Thoracic aorta (tissue), 2 donors: ENCODE results near the gene NPY5R. TPM values are rescaled to one million over a fixed set of nuclear protein-coding genes. Genes with fewer than 3 reads are reported as not detected.
A peak's percentile ranks its signal among the peaks of the same experiment; 100 is the strongest.

Experiments used
- ATAC-seq: fragments of 150-250 bp; one replicate; pipeline ENCODE4 v1.8.0; 2017; ENCODE audit warnings: low read depth; ENCODE audit not compliant: insufficient number of reproducible peaks, low FRiP score
- DNase-seq: peaks from one replicate; pipeline ENCODE4 v3.0.0-alpha.2; 2020; ENCODE audit warnings: low spot score
- H3K27ac ChIP-seq, 2 donors: fragments of 200-600 bp; sonication (generic); 1 replicate in 1 of 2; 2 replicates in 1 of 2; pipeline ENCODE4 v1.5.1; 2016; ENCODE audit warnings: mild to moderate bottlenecking in 2 of 2, moderate library complexity in 2 of 2
- H3K27me3 ChIP-seq: fragments of 200-600 bp; sonication (generic); replicated peaks from 2 replicates; pipeline ENCODE4 v1.6.0; 2016; ENCODE audit warnings: mild to moderate bottlenecking; ENCODE audit not compliant: insufficient read depth
- H3K36me3 ChIP-seq: fragments of 200-600 bp; sonication (generic); one replicate; pipeline ENCODE4 v1.5.1; 2016
- H3K4me1 ChIP-seq, 2 donors: fragments of 200-600 bp; sonication (generic); 1 replicate in 1 of 2; 2 replicates in 1 of 2; pipeline versions ENCODE4 v1.5.1 to v1.6.0; 2016; ENCODE audit warnings: low read depth in 2 of 2, mild to moderate bottlenecking in 1 of 2; ENCODE audit not compliant: control insufficient read depth in 1 of 2
- H3K4me3 ChIP-seq: fragments of 200-600 bp; sonication (generic); 2 replicates; pipeline ENCODE4 v1.5.1; 2016; ENCODE audit warnings: mild to moderate bottlenecking
- H3K9me3 ChIP-seq: fragments of 200-600 bp; sonication (generic); 2 replicates; pipeline ENCODE4 v1.5.1; 2016
- total RNA-seq, 2 donors: library from RNA; depleted of rRNA; stranded (reverse); fragments of >200 nt; gene quantifications; one replicate each; pipeline versions ENCODE4 v1.1.0 to v1.2.3, GENCODE V29; 2016
- TF ChIP-seq, protein P1 (sequence below): fragments of 200-600 bp; sonication (generic); IDR thresholded peaks from one replicate; pipeline ENCODE4 v1.5.1; 2019; ENCODE audit warnings: antibody characterized with exemption

NPY5R gene
- total RNA-seq, 2 donors from 2014 or later: 2.3 to 5.3 TPM

DNA sequence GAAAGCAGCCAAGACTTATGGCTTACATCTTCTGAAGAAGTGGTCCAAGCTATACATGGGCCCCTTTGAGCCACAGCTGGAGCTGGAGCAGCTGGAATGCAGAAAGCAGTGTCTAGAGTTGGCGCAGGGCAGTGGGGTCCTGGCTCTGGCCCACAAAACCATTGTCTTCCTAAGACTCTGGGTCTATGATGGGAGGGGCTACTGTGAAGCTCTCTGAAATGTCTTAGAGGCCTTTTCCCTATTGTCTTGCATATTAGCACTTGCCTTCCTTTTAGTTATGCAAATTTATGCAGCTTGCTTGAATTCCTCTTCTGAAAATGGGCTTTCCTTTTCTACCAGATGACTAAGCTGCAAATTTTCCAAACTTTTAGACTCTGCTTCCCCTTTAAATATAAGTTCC, 26.6 kb upstream of the NPY5R start:
- Histone ChIP-seq H3K4me1 (no peaks in the 10 kb centered on the region), H3K27me3 (no peaks in the 10 kb centered on the region), H3K27ac (no peak overlapping the region), H3K9me3 (peaks cover 24% of the 10 kb centered on the region), H3K4me3 (no peak overlapping the region), H3K36me3 (no peaks in the 10 kb centered on the region)
- DNase-seq (no peak), ATAC-seq (no peak)
- TF ChIP-seq, protein P1, sequence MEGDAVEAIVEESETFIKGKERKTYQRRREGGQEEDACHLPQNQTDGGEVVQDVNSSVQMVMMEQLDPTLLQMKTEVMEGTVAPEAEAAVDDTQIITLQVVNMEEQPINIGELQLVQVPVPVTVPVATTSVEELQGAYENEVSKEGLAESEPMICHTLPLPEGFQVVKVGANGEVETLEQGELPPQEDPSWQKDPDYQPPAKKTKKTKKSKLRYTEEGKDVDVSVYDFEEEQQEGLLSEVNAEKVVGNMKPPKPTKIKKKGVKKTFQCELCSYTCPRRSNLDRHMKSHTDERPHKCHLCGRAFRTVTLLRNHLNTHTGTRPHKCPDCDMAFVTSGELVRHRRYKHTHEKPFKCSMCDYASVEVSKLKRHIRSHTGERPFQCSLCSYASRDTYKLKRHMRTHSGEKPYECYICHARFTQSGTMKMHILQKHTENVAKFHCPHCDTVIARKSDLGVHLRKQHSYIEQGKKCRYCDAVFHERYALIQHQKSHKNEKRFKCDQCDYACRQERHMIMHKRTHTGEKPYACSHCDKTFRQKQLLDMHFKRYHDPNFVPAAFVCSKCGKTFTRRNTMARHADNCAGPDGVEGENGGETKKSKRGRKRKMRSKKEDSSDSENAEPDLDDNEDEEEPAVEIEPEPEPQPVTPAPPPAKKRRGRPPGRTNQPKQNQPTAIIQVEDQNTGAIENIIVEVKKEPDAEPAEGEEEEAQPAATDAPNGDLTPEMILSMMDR: no peak

DNA sequence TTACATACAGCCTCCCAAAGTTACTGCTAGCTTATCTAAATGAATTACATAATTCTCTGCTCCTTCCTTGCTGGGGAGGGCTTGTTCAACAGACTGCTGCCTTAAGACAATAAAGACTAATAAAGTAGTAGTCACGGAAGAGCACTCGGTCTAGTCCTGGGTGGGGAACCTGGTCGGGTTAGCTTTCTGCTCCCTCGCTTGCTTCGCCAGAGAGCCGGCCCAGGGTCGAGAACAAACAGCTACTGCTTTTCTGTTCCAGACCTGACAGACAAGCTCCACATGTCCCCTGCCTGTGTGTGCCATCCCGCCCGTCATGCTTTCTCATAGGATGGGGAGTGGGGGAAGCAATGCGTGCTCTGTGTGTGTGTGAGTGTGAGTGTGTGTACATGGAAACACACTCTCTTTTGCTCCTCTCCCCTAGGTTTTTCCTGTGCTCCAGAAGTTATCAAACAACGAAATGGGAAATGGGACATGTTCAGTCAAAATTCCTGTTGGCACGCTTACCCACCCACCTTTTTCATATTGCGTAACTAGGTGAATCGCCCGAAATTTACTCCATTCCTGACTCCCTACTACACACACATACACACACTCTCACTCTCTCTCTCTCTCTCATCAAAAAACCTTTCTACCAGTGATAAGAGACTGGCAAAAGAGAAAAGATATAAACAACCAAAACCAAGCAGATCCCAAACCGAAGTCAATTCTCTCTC, 12.6 kb upstream of the NPY5R start:
- no peaks in the 10 kb centered on the region for H3K27me3 ChIP-seq
- ATAC-seq (no peak), DNase-seq (no peak)
- no peaks in the 10 kb centered on the region for H3K9me3 ChIP-seq
- H3K36me3 ChIP-seq: peaks cover 1% of the 10 kb centered on the region
- H3K4me1 ChIP-seq: peaks cover 10 to 11% of the 10 kb centered on the region in 2 donors
- peak overlapping the region; percentile 86 for H3K4me3 ChIP-seq
- peak overlapping the region; percentile 74 to 76 for H3K27ac ChIP-seq
- TF ChIP-seq, protein P1: no peak

DNA sequence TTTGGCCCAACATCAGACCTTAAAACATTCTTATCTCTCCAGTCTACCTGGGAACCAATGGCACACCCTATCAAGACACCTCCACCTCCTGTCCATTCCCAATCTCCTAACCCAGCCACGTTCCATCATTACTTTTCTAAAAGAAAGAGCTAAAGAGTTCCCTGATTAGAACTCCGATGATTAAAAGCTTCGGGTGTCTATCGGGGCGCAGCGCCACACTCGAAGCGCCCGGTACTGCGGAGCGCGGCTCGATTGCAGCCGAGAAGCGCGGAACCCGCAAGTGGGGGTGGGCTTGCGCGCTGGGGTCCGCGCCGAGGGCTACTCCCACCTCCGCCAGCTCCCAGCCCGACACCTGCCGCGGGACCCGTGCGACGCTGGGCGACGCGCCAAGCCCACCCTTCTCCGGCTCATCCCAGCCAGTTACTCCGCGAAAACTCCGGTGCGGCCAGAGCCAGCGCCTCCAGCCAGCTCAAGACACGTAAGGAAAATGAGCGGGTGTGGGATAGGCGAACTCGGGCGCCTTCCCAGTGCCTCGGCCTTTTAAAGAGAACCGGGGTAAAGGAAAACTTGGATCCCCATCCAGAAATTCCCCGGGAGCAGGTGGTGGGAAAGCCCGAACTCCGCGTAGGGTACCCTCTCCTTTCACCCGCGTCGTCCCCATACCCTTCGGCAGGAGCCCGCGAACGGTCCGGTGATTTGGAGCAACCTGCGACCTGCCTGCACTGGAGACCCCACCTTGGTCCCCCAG, 11.9 kb upstream of the NPY5R start:
- ATAC-seq (no peak), DNase-seq (no peak)
- no peaks in the 10 kb centered on the region for H3K9me3 ChIP-seq
- peak overlapping the region; percentile 74 to 76 for H3K27ac ChIP-seq
- peak overlapping the region; percentile 86 for H3K4me3 ChIP-seq
- no peaks in the 10 kb centered on the region for H3K27me3 ChIP-seq
- H3K36me3 ChIP-seq: no peaks in the 10 kb centered on the region
- TF ChIP-seq, protein P1: peak; percentile 19
- H3K4me1 ChIP-seq: peaks cover 10 to 11% of the 10 kb centered on the region in 2 donors

DNA sequence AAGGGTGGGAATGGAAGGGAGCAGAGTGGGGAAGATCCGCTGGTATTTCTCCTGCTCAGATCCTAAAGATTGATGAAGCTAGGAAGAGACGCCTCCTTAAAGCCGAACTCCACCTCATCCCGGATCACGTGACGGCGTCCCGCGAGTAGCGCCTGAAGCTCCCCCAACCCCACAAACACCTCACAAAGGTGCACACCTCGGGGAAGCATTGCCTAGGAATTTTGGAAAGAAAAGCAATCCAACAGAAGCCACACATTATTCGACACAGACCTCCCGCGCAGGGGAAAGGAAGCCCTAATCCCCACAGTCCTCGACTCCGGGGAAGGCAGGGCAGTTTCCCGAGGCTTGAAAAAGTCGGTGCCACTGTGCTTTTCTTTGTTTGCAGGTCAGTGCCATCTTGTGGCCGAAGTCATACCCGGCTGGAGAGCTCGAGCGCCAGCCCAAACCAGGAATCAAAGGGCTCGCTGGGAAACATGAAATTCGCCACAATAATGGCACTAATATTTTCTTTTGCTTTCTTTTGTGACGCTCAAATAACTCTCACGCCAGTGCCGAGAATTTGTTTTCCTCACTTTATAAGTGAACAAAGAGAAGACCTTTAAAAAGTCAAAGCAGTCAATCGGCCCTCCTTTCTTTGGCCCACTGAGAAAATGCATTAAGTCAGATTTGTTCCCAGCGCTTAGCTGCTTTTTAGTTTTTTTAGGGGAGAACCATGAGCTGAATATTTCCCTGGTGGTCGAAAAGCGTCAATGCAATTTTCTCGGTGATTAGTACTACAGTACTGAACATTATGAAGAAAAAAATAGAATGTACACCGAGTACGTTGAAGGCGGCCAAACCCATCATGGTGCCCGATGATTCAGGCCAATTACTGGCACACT, 10.9 kb upstream of the NPY5R start, which contains the start of gene NPY1R:
TSS of gene NPY1R (minus strand) at position 71 of the 881 bp plus-strand sequence. CDS start 6,042 bp downstream, outside the sequence.
- ATAC-seq (peak; percentile 89), DNase-seq (peak; percentile 33)
- Histone ChIP-seq H3K36me3 (no peaks in the 10 kb centered on the region), H3K4me3 (peak within 1 kb of the TSS; percentile 86), H3K4me1 (peaks cover 10 to 11% of the 10 kb centered on the region in 2 donors), H3K9me3 (no peaks in the 10 kb centered on the region), H3K27ac (peak within 1 kb of the TSS; percentile 74 to 76), H3K27me3 (no peaks in the 10 kb centered on the region)
- TF ChIP-seq, protein P1: peak; percentile 71
